ENCODE data around the gene KCTD5. TPM values are rescaled to one million over a fixed set of nuclear protein-coding genes. Genes with fewer than 3 reads are reported as not detected.

Gene KCTD5
- total and polyA plus RNA-seq, 10 of the 15 experiments (the other 5 are each of a cell fraction or from before 2014, with no cell fraction given) = 0.58 to 56.4 (median 37.3) TPM

DNA sequence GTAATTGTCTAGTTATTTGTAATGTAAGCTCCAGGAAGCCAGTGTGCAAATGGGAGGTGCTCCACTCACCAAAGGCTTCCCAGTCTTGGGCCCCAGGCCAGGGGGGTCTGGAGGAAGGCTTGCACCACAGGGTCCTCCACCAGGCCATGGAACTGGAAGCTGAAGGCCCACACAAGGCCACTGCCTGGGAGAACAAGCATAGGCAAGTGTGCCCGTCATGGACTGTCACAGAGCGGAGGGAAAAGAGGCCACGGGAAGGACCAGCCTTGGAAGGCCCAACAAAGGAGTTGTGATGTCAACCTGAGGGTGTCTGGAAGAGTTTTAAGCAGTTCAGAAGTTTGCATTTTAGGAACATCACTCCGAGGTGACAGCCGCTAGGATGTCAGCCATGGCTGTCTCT is 67.2 kb downstream of the KCTD5 start:
- Histone ChIP-seq H3K4me3 (no peak overlapping the region), H3K36me3 (ENCODE audit: control insufficient read depth in 2 of 2, insufficient read depth in 2 of 2, low read length in 1 of 2) (no peaks in the 10 kb centered on the region), H3K27ac (ENCODE audit: control insufficient read depth, insufficient read depth) (no peak overlapping the region), H3K9me3 (replicated peaks; ENCODE audit: control insufficient read depth, insufficient read depth, low read length) (no peaks in the 10 kb centered on the region; the same call in 2 of the 3 replicates), H3K27me3 (replicated peaks in 1 of 2; ENCODE audit: control insufficient read depth in 2 of 2, insufficient read depth in 2 of 2, low read length in 1 of 2) (no peaks in the 10 kb centered on the region), H3K4me1 (ENCODE audit: control insufficient read depth, insufficient read depth, low read length) (peaks cover 11% of the 10 kb centered on the region; the same call in 1 of the 2 replicates), H3K9ac (ENCODE audit: control insufficient read depth, insufficient read depth, low read length) (no peak overlapping the region), H3K79me2 (ENCODE audit: control insufficient read depth, insufficient read depth, low read length) (peaks cover 33% of the 10 kb centered on the region), H3K4me2 (ENCODE audit: control insufficient read depth, insufficient read depth) (no peak overlapping the region), H4K20me1 (ENCODE audit: control insufficient read depth, insufficient read depth) (peaks cover 8% of the 10 kb centered on the region), H2AFZ (ENCODE audit: control insufficient read depth, low read depth, low read length) (no peak overlapping the region)
- ATAC-seq (no peak), DNase-seq (ENCODE audit: low read depth, low spot score) (no peak), FAIRE-seq (no peak)
- no TSS peak for BruUV-seq (replicated peaks)
- 87% methylated on average over 5 of the region's 5 CpGs for WGBS (ENCODE audit: insufficient coverage, insufficient replicate concordance, low lambda C conversion rate, missing lambda C conversion rate)
- in situ Hi-C loops (cut with MboI) (no loop called here), intact Hi-C loops (cut with micrococcal nuclease; ENCODE audit: unreplicated experiment) (no loop called here)
- ChIA-PET POLR2A (no interaction called here), CTCF (no interaction called here), SMC1A (ENCODE audit: uncharacterized antibody, unreplicated experiment) (interaction anchor here (0.6 kb wide), 1 partner anchor 936 kb away, joined by 3 read pairs; no protein-coding TSS in a partner anchor), RAD21 (ENCODE audit: unreplicated experiment) (no interaction called here)
- TF ChIP-seq CHD2 (IDR thresholded peaks at IDR 0.05; ENCODE audit: borderline replicate concordance, low read depth, low read length) (no peak), NR2C2 (IDR thresholded peaks at IDR 0.05; ENCODE audit: borderline replicate concordance, control insufficient read depth, insufficient read length, low read depth) (no peak), EP300 (IDR thresholded peaks at IDR 0.05; ENCODE audit: borderline replicate concordance in 1 of 2, control insufficient read depth in 1 of 2, low read depth in 2 of 2, low read length in 2 of 2) (no peak), RCOR1 (conservative IDR thresholded peaks at IDR 0.05; ENCODE audit: low read depth, low read length) (no peak), DPF2 (IDR thresholded peaks at IDR 0.05) (no peak), GABPA (IDR thresholded peaks at IDR 0.05; ENCODE audit: low read depth) (no peak), EGR1 (IDR thresholded peaks at IDR 0.05; ENCODE audit: borderline replicate concordance in 1 of 2, low read depth in 2 of 2, low read length in 2 of 2) (no peak), SREBF2 (IDR thresholded peaks at IDR 0.05; ENCODE audit: low read length) (no peak)
- TF ChIP-seq, protein P1, sequence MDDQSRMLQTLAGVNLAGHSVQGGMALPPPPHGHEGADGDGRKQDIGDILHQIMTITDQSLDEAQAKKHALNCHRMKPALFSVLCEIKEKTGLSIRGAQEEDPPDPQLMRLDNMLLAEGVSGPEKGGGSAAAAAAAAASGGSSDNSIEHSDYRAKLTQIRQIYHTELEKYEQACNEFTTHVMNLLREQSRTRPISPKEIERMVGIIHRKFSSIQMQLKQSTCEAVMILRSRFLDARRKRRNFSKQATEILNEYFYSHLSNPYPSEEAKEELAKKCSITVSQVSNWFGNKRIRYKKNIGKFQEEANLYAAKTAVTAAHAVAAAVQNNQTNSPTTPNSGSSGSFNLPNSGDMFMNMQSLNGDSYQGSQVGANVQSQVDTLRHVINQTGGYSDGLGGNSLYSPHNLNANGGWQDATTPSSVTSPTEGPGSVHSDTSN (IDR thresholded peaks at IDR 0.05; ENCODE audit: insufficient replicate concordance, low read depth, low read length) = no peak
- TF ChIP-seq, protein P2, sequence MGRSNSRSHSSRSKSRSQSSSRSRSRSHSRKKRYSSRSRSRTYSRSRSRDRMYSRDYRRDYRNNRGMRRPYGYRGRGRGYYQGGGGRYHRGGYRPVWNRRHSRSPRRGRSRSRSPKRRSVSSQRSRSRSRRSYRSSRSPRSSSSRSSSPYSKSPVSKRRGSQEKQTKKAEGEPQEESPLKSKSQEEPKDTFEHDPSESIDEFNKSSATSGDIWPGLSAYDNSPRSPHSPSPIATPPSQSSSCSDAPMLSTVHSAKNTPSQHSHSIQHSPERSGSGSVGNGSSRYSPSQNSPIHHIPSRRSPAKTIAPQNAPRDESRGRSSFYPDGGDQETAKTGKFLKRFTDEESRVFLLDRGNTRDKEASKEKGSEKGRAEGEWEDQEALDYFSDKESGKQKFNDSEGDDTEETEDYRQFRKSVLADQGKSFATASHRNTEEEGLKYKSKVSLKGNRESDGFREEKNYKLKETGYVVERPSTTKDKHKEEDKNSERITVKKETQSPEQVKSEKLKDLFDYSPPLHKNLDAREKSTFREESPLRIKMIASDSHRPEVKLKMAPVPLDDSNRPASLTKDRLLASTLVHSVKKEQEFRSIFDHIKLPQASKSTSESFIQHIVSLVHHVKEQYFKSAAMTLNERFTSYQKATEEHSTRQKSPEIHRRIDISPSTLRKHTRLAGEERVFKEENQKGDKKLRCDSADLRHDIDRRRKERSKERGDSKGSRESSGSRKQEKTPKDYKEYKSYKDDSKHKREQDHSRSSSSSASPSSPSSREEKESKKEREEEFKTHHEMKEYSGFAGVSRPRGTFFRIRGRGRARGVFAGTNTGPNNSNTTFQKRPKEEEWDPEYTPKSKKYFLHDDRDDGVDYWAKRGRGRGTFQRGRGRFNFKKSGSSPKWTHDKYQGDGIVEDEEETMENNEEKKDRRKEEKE (IDR thresholded peaks at IDR 0.05) = no peak
- TF ChIP-seq, protein P3, sequence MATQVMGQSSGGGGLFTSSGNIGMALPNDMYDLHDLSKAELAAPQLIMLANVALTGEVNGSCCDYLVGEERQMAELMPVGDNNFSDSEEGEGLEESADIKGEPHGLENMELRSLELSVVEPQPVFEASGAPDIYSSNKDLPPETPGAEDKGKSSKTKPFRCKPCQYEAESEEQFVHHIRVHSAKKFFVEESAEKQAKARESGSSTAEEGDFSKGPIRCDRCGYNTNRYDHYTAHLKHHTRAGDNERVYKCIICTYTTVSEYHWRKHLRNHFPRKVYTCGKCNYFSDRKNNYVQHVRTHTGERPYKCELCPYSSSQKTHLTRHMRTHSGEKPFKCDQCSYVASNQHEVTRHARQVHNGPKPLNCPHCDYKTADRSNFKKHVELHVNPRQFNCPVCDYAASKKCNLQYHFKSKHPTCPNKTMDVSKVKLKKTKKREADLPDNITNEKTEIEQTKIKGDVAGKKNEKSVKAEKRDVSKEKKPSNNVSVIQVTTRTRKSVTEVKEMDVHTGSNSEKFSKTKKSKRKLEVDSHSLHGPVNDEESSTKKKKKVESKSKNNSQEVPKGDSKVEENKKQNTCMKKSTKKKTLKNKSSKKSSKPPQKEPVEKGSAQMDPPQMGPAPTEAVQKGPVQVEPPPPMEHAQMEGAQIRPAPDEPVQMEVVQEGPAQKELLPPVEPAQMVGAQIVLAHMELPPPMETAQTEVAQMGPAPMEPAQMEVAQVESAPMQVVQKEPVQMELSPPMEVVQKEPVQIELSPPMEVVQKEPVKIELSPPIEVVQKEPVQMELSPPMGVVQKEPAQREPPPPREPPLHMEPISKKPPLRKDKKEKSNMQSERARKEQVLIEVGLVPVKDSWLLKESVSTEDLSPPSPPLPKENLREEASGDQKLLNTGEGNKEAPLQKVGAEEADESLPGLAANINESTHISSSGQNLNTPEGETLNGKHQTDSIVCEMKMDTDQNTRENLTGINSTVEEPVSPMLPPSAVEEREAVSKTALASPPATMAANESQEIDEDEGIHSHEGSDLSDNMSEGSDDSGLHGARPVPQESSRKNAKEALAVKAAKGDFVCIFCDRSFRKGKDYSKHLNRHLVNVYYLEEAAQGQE (IDR thresholded peaks at IDR 0.05; ENCODE audit: low read depth, low read length) = no peak
- TF ChIP-seq, protein P4, sequence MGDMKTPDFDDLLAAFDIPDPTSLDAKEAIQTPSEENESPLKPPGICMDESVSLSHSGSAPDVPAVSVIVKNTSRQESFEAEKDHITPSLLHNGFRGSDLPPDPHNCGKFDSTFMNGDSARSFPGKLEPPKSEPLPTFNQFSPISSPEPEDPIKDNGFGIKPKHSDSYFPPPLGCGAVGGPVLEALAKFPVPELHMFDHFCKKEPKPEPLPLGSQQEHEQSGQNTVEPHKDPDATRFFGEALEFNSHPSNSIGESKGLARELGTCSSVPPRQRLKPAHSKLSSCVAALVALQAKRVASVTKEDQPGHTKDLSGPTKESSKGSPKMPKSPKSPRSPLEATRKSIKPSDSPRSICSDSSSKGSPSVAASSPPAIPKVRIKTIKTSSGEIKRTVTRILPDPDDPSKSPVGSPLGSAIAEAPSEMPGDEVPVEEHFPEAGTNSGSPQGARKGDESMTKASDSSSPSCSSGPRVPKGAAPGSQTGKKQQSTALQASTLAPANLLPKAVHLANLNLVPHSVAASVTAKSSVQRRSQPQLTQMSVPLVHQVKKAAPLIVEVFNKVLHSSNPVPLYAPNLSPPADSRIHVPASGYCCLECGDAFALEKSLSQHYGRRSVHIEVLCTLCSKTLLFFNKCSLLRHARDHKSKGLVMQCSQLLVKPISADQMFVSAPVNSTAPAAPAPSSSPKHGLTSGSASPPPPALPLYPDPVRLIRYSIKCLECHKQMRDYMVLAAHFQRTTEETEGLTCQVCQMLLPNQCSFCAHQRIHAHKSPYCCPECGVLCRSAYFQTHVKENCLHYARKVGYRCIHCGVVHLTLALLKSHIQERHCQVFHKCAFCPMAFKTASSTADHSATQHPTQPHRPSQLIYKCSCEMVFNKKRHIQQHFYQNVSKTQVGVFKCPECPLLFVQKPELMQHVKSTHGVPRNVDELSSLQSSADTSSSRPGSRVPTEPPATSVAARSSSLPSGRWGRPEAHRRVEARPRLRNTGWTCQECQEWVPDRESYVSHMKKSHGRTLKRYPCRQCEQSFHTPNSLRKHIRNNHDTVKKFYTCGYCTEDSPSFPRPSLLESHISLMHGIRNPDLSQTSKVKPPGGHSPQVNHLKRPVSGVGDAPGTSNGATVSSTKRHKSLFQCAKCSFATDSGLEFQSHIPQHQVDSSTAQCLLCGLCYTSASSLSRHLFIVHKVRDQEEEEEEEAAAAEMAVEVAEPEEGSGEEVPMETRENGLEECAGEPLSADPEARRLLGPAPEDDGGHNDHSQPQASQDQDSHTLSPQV (IDR thresholded peaks at IDR 0.05) = no peak

Measured in GM12878 (cell line).